ENCODE measurements around the gene SELENOS.
A peak's percentile ranks its signal among the peaks of the same experiment; 100 is the strongest.

SELENOS gene
- long read RNA-seq, transcript SELENOS-201 (7 exons, 1,439 nt), result minor isoform, 9 of 74 reads
- long read RNA-seq, transcript SELENOS-203 (6 exons, 1,188 nt), result major isoform, 54 of 74 reads
- long read RNA-seq, partial matches to known transcripts, result 1 of 74 reads
- long read RNA-seq, other reads (novel, unspliced or antisense), result 8 of 74 reads

- peak; percentile 76 to 78 for DNase-seq (ENCODE audit: low read depth in 1 of 2, low spot score in 1 of 2)
- H3K27me3 ChIP-seq (ENCODE audit: insufficient read depth, poor library complexity, severe bottlenecking), result no peaks in the 10 kb centered on the region
- peak within 1 kb of the TSS; percentile 90 for H3K4me3 ChIP-seq (replicated peaks; ENCODE audit: insufficient read depth, low read length)
- no peak for TF ChIP-seq SPI1 (IDR thresholded peaks at IDR 0.05; ENCODE audit: borderline replicate concordance, low read depth)
- TF ChIP-seq CTCF (IDR thresholded peaks at IDR 0.05; ENCODE audit: insufficient read depth, low read length), result no peak
- TF ChIP-seq POLR2AphosphoS5 (IDR thresholded peaks at IDR 0.05; ENCODE audit: low read depth), result no peak; the same call in 1 of the 2 replicates
- no peak for TF ChIP-seq GABPA (IDR thresholded peaks at IDR 0.05; ENCODE audit: low read depth)
- no peak for TF ChIP-seq REST (IDR thresholded peaks at IDR 0.05; ENCODE audit: insufficient replicate concordance, low read depth)
- H3K27ac ChIP-seq (replicated peaks), result peak within 1 kb of the TSS; percentile 76
Observed at GRCh38 chr15:101277038-101277822, at the start of gene SELENOS. Gene SELENOS, minus strand, starts transcription at chr15:101277485. Its CDS starts 68 bp downstream, at chr15:101277417.

GRCh38 chr15:101326462-101327146 is 49.3 kb upstream of the SELENOS start:
- no peak for DNase-seq (ENCODE audit: low read depth in 1 of 2, low spot score in 1 of 2)
- no peak overlapping the region for H3K4me3 ChIP-seq (replicated peaks; ENCODE audit: insufficient read depth, low read length)
- no peak overlapping the region for H3K27ac ChIP-seq (replicated peaks)
- H3K27me3 ChIP-seq (ENCODE audit: insufficient read depth, poor library complexity, severe bottlenecking), result no peaks in the 10 kb centered on the region
- TF ChIP-seq SPI1 (IDR thresholded peaks at IDR 0.05; ENCODE audit: borderline replicate concordance, low read depth), result no peak
- no peak for TF ChIP-seq GABPA (IDR thresholded peaks at IDR 0.05; ENCODE audit: low read depth)

GRCh38 chr15:101326026-101326315 is 48.7 kb upstream of the SELENOS start:
- no peak for DNase-seq (ENCODE audit: low read depth in 1 of 2, low spot score in 1 of 2)
- Histone ChIP-seq H3K27ac (replicated peaks) (no peak overlapping the region), H3K27me3 (ENCODE audit: insufficient read depth, poor library complexity, severe bottlenecking) (no peaks in the 10 kb centered on the region), H3K4me3 (replicated peaks; ENCODE audit: insufficient read depth, low read length) (no peak overlapping the region)
- TF ChIP-seq SPI1 (IDR thresholded peaks at IDR 0.05; ENCODE audit: borderline replicate concordance, low read depth) (no peak), GABPA (IDR thresholded peaks at IDR 0.05; ENCODE audit: low read depth) (no peak), CTCF (IDR thresholded peaks at IDR 0.05; ENCODE audit: insufficient read depth, low read length) (no peak), POLR2AphosphoS5 (IDR thresholded peaks at IDR 0.05; ENCODE audit: low read depth) (no peak), REST (IDR thresholded peaks at IDR 0.05; ENCODE audit: insufficient replicate concordance, low read depth) (no peak)

Measured in HL-60 (cell line).